Central memory CD8-positive, alpha-beta T cell (primary cell): ENCODE results near the gene ARHGAP26.

Experiments used
- ATAC-seq: fragments of 150-1000 bp; cut with Tn5 transposase; replicated peaks from 2 replicates; pipeline ENCODE4 v1.10.0; 2022; ENCODE audit warnings: mild to moderate bottlenecking, moderate FRiP score, moderate number of reproducible peaks; ENCODE audit not compliant: poor library complexity, severe bottlenecking; ENCODE audit errors: extremely low read depth
- DNase-seq, 2 donors: peaks; one replicate each; pipeline ENCODE4 v3.0.0; 2021; ENCODE audit warnings: low spot score in 2 of 2
- H3K27ac Mint-ChIP-seq: one replicate; pipeline ENCODE4 v1.8.0; 2022; ENCODE audit warnings: low read depth, mild to moderate bottlenecking, moderate library complexity, mixed read lengths
- H3K27me3 Mint-ChIP-seq: one replicate; pipeline ENCODE4 v1.8.0; 2022; ENCODE audit warnings: mixed read lengths
- H3K36me3 Mint-ChIP-seq: one replicate; pipeline ENCODE4 v1.8.0; 2022; ENCODE audit warnings: mild to moderate bottlenecking, moderate library complexity, mixed read lengths; ENCODE audit not compliant: insufficient read depth
- H3K4me1 Mint-ChIP-seq: one replicate; pipeline ENCODE4 v1.8.0; 2022; ENCODE audit warnings: mixed read lengths
- H3K4me3 Mint-ChIP-seq: one replicate; pipeline ENCODE4 v1.8.0; 2022; ENCODE audit warnings: mild to moderate bottlenecking, moderate library complexity, mixed read lengths
- H3K9me3 Mint-ChIP-seq: one replicate; pipeline ENCODE4 v1.8.0; 2022; ENCODE audit warnings: mixed read lengths

The ARHGAP26 gene, protein sequence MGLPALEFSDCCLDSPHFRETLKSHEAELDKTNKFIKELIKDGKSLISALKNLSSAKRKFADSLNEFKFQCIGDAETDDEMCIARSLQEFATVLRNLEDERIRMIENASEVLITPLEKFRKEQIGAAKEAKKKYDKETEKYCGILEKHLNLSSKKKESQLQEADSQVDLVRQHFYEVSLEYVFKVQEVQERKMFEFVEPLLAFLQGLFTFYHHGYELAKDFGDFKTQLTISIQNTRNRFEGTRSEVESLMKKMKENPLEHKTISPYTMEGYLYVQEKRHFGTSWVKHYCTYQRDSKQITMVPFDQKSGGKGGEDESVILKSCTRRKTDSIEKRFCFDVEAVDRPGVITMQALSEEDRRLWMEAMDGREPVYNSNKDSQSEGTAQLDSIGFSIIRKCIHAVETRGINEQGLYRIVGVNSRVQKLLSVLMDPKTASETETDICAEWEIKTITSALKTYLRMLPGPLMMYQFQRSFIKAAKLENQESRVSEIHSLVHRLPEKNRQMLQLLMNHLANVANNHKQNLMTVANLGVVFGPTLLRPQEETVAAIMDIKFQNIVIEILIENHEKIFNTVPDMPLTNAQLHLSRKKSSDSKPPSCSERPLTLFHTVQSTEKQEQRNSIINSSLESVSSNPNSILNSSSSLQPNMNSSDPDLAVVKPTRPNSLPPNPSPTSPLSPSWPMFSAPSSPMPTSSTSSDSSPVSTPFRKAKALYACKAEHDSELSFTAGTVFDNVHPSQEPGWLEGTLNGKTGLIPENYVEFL

DNA sequence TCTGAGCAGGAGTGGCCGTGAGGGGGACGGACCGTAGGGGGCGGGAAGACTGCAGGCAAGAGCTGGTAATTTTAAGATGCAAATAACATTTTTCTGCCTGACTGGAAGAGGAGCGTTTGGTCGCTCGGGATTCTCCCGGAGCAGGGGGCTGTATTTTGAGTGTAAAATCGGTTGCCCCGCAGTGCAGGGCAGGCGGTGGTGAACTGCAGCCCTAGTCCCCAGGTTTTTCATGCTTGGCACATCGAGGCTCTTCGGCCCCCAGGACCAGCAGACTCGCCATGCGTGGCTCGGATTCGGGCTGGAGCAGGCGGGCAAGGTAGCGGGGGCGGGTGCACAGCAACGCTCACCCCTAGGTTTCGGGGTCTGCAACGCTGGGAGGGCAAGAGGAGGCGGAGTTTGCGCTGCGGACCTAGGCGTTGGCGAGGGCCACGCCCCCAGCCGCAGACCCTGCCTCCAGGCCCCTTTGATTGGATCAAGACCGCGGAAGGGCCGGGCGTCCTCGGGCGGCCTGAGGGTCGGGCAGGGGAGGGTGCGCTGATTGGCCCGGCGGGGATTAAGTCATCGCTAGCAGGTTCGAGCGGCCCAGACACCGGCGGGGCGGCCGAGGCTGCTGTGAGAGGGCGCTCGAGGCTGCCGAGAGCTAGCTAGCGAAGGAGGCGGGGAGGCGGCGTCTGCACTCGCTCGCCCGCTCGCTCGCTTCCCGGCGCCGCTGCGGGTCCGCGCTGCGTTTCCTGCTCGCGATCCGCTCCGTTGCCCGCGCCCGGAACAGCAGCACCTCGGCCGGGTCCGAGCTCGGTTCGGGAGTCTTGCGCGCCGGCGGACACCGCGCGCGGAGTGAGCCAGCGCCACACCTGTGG lies at the start of gene ARHGAP26:
ARHGAP26 (plus strand) TSS at position 585 of the 857 bp plus-strand sequence. CDS start 385 bp downstream, outside the sequence.
- peak within 1 kb of the TSS; percentile 88 for H3K4me3 Mint-ChIP-seq
- no peaks in the 10 kb centered on the region for H3K27me3 Mint-ChIP-seq
- H3K27ac Mint-ChIP-seq, result peak within 1 kb of the TSS; percentile 94
- ATAC-seq (peak; percentile 88), DNase-seq (peak; percentile 84 to 89)
- no peaks in the 10 kb centered on the region for H3K9me3 Mint-ChIP-seq
- H3K36me3 Mint-ChIP-seq, result peaks cover 19% of the 10 kb centered on the region
- H3K4me1 Mint-ChIP-seq, result peaks cover 52% of the 10 kb centered on the region

DNA sequence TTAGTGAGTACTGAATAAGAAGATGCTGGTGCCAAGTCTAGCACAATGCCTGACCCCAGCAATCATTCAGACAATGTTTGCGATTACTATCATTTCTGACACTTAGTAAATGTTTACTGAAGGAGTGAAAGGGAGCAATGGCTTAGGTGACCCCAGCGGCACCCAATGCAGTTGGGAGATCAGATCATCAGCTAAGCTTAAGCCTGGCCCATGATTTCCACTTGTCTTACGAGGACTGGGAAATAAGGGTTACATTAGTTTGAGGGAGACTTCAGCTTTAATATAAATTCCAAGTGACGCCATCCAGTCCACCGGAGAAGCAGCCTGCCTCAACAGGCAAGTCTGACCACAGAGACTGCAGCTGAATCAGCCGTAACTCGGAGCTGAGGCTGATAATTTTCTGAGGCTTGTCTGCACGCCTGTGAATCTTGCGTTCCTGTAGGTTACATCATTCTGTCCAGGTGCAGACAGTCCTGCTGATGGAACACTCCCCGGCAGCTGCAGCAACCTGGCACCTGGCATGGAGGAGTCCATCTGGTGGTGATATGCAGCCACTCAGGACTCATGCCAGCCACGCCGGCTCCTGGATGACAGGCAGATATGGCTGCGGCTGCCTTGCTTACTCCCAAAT lies 49.4 kb upstream of the ARHGAP26 start:
- no peaks in the 10 kb centered on the region for H3K27me3 Mint-ChIP-seq
- no peak overlapping the region for H3K27ac Mint-ChIP-seq
- H3K4me1 Mint-ChIP-seq, result peaks cover 11% of the 10 kb centered on the region
- no peak for ATAC-seq
- no peak for DNase-seq
- H3K9me3 Mint-ChIP-seq, result no peaks in the 10 kb centered on the region
- no peaks in the 10 kb centered on the region for H3K36me3 Mint-ChIP-seq
- no peak overlapping the region for H3K4me3 Mint-ChIP-seq

DNA sequence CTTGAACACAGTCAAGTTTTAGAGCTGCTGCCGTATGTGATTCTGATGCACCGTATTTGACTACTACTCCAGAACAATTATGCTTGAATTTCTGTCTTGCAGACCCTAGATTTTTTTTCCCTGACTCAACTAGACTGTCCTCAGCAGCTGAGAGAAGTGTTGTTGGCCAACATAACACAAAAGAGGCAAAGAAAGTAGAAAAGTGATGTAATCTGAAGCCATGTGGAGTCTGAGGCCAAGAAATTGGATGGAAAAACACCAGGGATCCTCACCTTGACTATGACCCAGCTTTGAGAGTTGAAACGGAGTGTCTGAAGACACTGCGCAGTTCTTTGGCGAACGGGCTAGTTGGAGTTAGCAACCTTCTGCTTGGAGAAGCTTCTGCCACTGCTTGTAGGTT lies 48.0 kb upstream of the ARHGAP26 start:
- Mint-ChIP-seq H3K9me3 (no peaks in the 10 kb centered on the region), H3K27me3 (no peaks in the 10 kb centered on the region), H3K4me1 (peaks cover 11% of the 10 kb centered on the region), H3K27ac (no peak overlapping the region), H3K36me3 (no peaks in the 10 kb centered on the region), H3K4me3 (no peak overlapping the region)
- ATAC-seq (no peak), DNase-seq (no peak)

DNA sequence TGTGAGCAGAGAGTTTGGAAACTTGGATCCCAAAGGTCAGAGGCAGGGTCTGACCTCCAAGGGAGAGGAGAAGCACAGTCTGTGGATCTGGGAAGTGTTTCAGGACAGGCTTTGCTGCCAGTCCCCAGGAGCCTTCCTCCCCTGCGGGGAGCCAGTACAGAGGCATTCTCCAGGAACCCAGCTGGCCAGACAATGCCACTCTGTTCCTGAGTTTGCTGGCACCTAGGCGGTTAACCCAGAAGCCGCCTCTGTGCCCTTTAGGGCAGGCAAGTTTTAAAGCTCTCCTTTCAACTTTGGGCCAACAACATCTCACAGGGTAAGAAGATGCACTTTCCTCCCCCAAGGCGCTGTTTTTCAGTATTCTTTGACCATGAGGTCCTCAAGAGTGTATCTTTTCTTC lies 47.3 kb upstream of the ARHGAP26 start:
- no peaks in the 10 kb centered on the region for H3K36me3 Mint-ChIP-seq
- H3K4me3 Mint-ChIP-seq, result no peak overlapping the region
- no peak overlapping the region for H3K27ac Mint-ChIP-seq

DNA sequence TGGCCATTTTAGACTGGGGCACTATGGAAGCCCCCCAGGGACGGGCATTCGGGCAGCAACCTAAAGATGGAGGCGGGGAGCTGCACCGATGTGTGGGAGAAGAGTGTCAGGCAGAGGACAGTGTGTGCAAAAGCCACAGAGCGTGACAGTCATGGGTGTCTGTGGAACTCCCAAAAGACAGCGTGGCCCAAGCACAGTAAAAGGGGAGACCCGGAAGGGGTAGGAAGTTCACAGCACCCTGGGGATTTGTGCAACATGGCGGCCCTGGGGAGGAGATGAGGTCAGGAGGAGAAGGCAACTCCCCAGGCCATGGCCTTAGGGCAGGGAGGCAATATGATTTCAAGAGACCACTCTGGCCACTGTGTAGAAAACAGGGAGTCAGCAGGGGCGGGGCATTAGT lies 45.4 kb upstream of the ARHGAP26 start:
- no peaks in the 10 kb centered on the region for H3K27me3 Mint-ChIP-seq
- ATAC-seq, result no peak
- no peak for DNase-seq
- H3K9me3 Mint-ChIP-seq, result no peaks in the 10 kb centered on the region
- no peaks in the 10 kb centered on the region for H3K36me3 Mint-ChIP-seq
- peaks cover 11% of the 10 kb centered on the region for H3K4me1 Mint-ChIP-seq
- H3K4me3 Mint-ChIP-seq, result no peak overlapping the region
- H3K27ac Mint-ChIP-seq, result no peak overlapping the region

More for the DNA sequence above, 47.3 kb upstream of the ARHGAP26 start:
- Mint-ChIP-seq H3K27me3 (no peaks in the 10 kb centered on the region), H3K9me3 (no peaks in the 10 kb centered on the region), H3K4me1 (peaks cover 5% of the 10 kb centered on the region)
- DNase-seq, result no peak
- ATAC-seq, result no peak

DNA sequence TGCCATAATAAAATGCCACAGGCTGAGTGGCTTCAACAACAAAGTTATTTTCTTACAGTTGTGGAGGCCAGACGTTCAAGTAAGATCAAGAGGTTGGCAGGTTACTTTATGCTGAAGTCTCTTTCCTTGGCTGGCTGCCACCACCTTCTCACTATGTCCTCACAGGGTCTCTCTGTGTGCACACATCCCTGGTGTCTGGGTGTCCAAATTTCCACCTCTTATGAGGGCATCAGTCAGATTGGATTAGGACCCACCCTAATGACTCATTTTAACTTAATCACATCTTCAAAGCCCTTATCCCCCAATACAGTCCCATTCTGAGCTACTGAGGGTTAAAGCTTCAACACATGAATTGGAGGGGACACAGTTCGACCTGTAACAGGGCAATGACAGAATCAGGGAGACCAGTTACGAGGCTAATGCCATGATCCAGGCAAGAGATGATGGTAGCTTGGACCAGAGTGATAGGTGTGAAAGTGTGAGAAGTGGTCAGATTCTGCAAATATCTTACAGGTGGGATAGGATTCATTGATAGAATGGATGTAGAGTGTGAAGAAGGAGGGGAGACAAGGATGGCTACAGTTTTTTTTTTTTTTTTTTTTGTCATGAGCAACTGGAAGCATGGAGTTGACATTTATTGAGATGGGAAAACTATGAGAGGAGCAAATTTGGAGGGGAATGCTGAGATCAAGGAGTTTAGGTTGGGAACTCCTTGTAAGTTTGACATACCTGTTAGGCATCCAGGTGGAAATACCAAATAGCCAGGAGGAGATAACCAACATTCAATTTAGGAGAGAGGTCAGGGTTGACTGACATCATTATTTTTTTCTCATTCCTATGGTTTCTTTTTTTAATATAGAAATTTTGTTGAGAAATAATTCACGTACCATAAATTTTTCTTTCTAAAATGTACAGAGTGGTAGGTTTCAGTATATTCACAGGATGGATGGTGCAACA lies 44.7 kb upstream of the ARHGAP26 start:
- ATAC-seq (no peak), DNase-seq (no peak)
- Mint-ChIP-seq H3K27me3 (no peaks in the 10 kb centered on the region), H3K9me3 (no peaks in the 10 kb centered on the region), H3K27ac (no peak overlapping the region), H3K4me1 (peaks cover 11% of the 10 kb centered on the region), H3K4me3 (no peak overlapping the region), H3K36me3 (no peaks in the 10 kb centered on the region)

DNA sequence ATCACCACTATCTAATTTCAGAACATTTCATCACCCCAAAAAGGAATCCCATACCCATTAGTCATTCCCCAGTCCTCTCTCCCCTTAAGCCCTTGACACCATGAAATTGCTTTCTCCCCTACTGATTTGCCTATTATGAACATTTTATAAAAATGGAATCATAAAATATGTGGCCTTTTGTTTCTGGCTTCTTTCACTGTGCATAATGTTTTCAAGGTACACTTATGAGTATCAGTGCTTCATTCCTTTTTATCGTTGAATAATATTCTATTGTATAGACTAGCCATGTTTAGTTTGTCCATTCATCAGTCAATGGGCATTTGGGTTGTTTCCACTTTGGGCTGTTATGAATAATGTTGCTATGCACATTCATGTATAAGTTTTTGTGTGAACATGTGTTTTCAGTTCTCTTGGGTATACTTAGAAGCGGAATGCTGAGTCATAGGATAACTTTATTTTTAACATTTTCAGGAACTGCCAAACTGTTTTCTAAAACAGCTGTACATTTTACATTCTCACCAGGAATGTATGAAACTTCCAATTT lies 43.9 kb upstream of the ARHGAP26 start:
- H3K4me3 Mint-ChIP-seq, result no peak overlapping the region
- no peak overlapping the region for H3K27ac Mint-ChIP-seq
- no peaks in the 10 kb centered on the region for H3K27me3 Mint-ChIP-seq
- H3K4me1 Mint-ChIP-seq, result peaks cover 11% of the 10 kb centered on the region
- ATAC-seq, result no peak
- no peak for DNase-seq
- no peaks in the 10 kb centered on the region for H3K9me3 Mint-ChIP-seq
- H3K36me3 Mint-ChIP-seq, result no peaks in the 10 kb centered on the region

DNA sequence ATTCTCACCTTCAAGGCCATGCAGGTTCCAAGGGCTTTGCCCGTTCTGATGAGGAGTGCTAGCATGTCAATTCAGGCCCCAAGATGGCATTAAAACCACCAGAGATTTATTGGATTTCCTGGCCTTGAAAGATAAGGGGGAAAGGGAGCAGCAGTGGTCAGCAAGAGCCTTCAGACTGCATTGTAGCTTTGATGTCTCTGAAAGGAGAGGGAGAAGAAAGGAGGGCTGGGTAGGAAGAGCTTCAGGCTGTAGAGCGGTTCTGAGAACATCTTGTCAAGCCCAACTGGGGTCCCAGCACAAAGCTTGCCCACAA lies 42.5 kb upstream of the ARHGAP26 start:
- DNase-seq (no peak), ATAC-seq (no peak)
- Mint-ChIP-seq H3K27ac (no peak overlapping the region), H3K36me3 (no peaks in the 10 kb centered on the region), H3K9me3 (no peaks in the 10 kb centered on the region), H3K27me3 (no peaks in the 10 kb centered on the region), H3K4me3 (no peak overlapping the region), H3K4me1 (peaks cover 16% of the 10 kb centered on the region)

DNA sequence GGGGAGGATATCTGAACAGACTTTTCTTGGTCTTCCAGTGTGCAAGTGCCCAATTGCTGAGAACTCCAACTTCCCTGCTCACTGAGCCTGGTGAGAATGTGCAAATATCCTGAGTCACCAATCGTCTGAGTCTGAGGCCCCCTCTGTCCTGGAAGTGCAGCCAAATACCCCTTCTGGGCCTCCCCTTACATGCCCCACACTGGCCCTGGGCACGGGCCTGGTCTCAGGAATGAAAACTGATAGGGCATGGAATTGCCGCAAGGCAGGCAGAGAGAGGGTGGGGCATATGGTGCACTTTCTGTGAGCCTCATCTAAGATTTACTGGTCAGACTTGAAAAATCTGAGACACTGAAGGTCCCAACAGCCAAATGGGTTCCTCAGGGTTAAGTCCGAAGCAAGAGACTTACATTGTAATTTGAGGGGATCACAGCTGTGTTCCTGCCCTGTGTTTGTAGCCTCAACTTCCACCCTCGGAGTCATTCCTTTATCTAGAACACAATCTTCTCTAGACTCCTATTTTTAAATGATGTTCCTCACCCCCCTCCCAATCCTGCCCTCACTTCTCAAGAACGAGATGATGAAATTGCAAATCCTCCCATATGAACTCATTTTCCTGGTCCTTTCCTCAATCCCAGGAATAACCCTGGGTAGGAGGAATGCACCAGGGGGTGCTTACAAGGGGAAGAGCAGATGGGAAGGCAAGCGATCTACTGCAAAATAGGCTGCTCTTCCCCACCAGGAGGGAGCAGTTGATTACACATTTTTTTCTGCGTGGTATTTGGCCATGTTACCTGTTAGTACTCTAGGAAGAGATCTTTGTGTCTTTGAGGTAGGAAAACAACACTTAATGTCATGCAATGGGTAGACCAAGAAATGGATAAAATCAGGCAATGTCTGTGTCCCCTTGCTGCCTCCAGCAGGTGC lies 34.6 kb upstream of the ARHGAP26 start:
- Mint-ChIP-seq H3K36me3 (peaks cover 4% of the 10 kb centered on the region), H3K27me3 (no peaks in the 10 kb centered on the region), H3K4me1 (peaks cover 51% of the 10 kb centered on the region), H3K9me3 (no peaks in the 10 kb centered on the region), H3K4me3 (peak overlapping the region; percentile 64), H3K27ac (no peak overlapping the region)
- DNase-seq (no peak), ATAC-seq (no peak)

DNA sequence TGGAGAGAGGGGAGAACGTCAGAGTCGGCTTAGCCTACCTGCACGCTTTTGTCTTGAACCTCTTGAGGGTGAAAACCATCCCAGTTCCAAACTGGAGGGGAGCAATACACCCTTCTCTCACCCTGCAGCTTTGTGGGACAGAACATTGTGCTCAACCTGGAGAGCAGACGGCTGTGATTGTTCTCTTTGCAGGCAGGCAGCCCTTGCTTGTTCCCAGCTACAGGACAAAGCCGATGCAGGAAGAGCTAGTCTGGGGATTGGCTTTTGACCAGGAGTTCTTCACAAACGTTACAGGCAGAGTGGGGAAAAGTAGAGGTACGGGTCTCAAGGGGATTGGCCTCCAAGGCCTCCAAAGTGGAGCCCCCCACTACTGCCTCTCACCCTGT lies 33.9 kb upstream of the ARHGAP26 start:
- H3K4me3 Mint-ChIP-seq, result no peak overlapping the region
- no peak for ATAC-seq
- H3K4me1 Mint-ChIP-seq, result peaks cover 51% of the 10 kb centered on the region

More for the DNA sequence above, 33.9 kb upstream of the ARHGAP26 start:
- H3K27ac Mint-ChIP-seq, result no peak overlapping the region
- peaks cover 4% of the 10 kb centered on the region for H3K36me3 Mint-ChIP-seq
- H3K27me3 Mint-ChIP-seq, result no peaks in the 10 kb centered on the region
- H3K9me3 Mint-ChIP-seq, result no peaks in the 10 kb centered on the region
- DNase-seq, result no peak
